ENCODE measurements around the gene KCNA4.
"Not testable (repeated sequence)": the region's sequence is repeated elsewhere in the genome, so short reads cannot be mapped to it uniquely, and the experiment has no call there.

Gene KCNA4

DNA sequence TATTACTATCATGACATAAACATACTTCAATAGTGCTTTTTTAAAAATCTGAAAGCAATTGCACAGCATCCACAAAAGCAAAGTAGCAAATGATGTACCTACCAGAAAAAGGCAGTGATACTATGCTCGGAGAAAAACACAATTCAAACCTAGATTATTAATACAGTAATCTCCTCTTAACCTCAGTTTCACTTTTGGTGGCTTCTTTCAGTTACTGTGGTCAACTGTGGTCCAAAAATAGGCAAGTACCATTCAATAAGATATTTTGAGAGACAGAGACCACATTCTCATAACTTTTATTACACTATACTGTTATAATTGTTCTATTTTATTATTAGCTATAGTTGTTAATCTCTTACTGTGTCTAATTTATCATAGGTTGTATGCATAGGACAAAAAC lies 20.8 kb downstream of the KCNA4 start:
- ATAC-seq, result no peak

DNA sequence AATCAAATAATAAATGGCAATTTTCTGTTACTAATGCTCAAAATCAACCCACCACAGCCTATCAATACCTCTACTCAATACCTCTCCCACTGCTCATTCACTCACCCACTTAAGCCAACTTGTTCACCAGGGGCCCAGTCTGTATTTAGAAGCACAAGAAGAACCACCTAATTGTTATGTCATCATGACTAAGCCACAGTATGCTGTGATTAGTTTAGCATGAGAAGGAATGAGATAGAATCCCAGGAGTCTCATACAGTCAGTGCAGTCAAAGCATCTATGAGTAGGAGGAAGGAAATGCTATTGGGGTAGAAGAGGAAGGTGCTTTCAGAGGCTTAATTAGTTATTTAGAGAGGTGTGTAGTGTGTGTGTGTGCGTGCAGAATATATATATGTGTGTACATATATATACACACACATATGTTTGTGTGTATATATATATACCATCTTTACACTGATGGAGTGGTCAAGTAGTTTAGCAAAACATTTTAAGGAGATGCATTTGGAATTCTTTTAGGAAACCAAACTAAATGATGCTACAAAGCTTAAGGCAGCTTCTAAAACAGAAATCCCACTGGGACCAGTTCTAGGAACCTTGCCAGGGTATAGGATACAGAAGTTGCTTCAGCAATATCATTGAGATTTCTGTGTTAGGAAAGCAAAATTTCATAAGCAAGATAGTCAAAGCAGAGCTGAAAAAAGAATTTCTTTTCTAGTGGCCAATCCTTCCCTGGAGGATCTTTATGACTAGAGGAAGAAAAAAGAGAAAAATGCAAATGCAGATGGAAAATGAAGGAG lies 27.5 kb downstream of the KCNA4 start:
- no peak for ATAC-seq

DNA sequence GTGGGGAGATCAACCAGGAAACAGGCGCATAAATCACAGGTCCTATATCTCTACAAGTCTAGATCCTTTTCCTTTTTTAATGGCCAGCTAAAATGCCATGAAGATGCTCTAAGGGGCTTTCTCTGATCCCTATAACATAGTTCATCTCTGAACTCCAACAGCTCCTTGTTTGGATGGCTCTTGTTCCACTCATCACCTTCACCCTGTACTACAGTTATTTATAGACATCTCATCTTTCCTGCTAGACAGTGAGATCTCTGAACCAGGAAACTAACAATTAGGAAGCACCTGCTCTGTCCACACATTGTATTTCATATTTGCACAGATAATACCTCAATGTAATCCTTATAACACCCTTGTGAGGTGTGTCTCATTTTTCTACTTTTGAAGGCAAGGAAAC lies 31.6 kb downstream of the KCNA4 start:
- no peak for ATAC-seq

GRCh38 chr11:29984544-29984943 lies 32.3 kb downstream of the KCNA4 start:
- ATAC-seq, result no peak

DNA sequence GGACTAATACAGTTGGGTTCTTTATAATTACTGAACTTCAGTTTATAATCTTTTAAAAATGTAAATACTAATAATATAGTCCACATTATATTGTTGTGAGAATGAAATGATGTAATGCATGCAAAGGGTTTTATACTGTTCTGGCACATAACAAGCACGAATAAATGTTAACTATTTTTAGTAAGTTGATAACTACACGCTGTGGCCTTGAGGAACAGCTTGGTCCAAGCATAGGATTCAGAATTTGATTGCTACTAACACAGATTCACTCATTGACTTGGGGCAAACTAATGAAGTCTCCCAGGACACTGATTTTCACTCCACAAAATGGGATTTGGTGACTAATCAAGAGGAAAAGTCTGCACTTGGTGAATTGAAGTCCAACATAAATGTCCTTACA lies 38.3 kb downstream of the KCNA4 start:
- no peak for ATAC-seq

DNA sequence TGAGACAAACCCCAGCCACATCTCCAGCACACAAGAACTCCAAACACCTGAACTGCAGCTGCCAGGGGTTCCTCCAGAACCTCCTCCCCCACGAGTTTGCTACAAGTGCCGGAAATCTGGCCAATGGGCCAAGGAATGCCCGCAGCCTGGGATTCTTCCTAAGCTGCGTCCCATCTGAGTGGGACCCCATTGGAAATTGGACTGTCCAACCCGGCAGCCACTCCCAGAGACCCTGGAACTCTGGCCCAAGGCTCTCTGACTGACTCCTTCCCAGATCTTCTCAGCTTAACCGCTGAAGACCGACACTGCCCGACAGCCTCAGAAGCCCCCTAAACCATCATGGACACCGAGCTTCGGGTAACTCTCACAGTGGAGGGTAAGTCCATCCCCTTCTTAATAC lies 41.2 kb downstream of the KCNA4 start:
- not testable (repeated sequence) for ATAC-seq

- no peak for ATAC-seq
These were observed 53.0 kb downstream of the KCNA4 start for GRCh38 chr11:29963796-29964195.

DNA sequence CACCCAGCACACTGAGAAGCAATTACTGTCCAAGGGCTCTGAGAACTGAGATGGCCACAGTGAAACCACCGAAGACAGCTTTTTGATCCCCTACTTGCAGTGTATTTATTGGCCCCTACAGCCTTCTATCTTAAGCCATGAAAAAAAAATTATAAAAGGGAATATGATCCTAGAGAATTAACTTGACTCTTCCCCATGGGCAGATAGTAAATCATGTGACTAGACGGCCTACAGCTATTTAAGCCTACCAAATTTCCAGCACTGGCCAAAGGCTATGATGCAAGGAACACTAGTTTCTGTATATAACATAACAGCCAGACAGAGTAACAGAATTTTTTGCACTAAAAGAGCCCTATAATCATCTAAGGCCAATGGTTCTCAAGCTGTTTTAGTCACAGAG lies 53.8 kb downstream of the KCNA4 start:
- ATAC-seq, result no peak

DNA sequence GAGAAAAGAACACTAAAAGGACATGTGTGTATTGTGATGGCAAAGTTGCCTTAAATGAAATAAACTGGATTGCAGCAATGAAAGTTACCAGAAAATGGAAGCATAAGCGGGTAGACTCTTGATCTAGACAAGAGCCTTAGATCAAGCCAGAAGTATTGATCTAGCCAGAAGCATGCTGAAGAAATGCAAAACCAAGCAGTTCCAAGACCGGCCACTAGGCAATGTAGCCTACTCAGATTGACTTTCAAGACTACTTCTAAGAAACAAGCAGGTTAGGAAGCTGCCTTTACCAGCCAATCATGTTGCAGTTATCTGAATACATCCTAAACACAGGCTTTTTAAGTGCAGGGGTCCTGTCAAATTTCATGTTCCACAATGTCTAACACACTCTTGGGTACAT lies 54.6 kb downstream of the KCNA4 start:
- no peak for ATAC-seq
